ENCODE results near the gene TIMM29.

Gene TIMM29

GRCh38 chr19:10963865-10964264 is 35.3 kb downstream of the TIMM29 start:
- Histone ChIP-seq H4K20me1 (ENCODE audit: control insufficient read depth, insufficient read depth, low read depth, low read length) (no peaks in the 10 kb centered on the region), H3K9me3 (ENCODE audit: control insufficient read depth, insufficient read depth, low read length) (no peaks in the 10 kb centered on the region), H3K27ac (ENCODE audit: low read depth, low read length) (peak overlapping the region; percentile 98), H3K27me3 (ENCODE audit: control insufficient read depth, low read length) (no peaks in the 10 kb centered on the region), H3K36me3 (ENCODE audit: control insufficient read depth, low read length) (peaks cover 53% of the 10 kb centered on the region), H3K4me1 (ENCODE audit: control insufficient read depth, low read length) (peaks cover 67% of the 10 kb centered on the region), H3K79me2 (ENCODE audit: control insufficient read depth, low read length) (peaks cover 92% of the 10 kb centered on the region), H3K4me2 (ENCODE audit: low read length) (peak overlapping the region; percentile 81), H3K4me3 (ENCODE audit: low read length) (peak overlapping the region; percentile 70), H3K9me2 (replicated peaks; ENCODE audit: control insufficient read depth, low read length) (no peaks in the 10 kb centered on the region), H3F3A (ENCODE audit: control insufficient read depth, insufficient read depth) (peaks cover 43% of the 10 kb centered on the region)
- TF ChIP-seq EZH2phosphoT487 (IDR thresholded peaks at IDR 0.05; ENCODE audit: borderline replicate concordance, low read length) = no peak
- TF ChIP-seq, protein P1, sequence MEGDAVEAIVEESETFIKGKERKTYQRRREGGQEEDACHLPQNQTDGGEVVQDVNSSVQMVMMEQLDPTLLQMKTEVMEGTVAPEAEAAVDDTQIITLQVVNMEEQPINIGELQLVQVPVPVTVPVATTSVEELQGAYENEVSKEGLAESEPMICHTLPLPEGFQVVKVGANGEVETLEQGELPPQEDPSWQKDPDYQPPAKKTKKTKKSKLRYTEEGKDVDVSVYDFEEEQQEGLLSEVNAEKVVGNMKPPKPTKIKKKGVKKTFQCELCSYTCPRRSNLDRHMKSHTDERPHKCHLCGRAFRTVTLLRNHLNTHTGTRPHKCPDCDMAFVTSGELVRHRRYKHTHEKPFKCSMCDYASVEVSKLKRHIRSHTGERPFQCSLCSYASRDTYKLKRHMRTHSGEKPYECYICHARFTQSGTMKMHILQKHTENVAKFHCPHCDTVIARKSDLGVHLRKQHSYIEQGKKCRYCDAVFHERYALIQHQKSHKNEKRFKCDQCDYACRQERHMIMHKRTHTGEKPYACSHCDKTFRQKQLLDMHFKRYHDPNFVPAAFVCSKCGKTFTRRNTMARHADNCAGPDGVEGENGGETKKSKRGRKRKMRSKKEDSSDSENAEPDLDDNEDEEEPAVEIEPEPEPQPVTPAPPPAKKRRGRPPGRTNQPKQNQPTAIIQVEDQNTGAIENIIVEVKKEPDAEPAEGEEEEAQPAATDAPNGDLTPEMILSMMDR (IDR thresholded peaks at IDR 0.05; ENCODE audit: low read depth, low read length, poor library complexity, severe bottlenecking) = no peak

- H3K4me2 ChIP-seq (ENCODE audit: low read length) = peak overlapping the region; percentile 81
- no peaks in the 10 kb centered on the region for H3K9me2 ChIP-seq (replicated peaks; ENCODE audit: control insufficient read depth, low read length)
- peaks cover 61% of the 10 kb centered on the region for H3K36me3 ChIP-seq (ENCODE audit: control insufficient read depth, low read length)
- no peaks in the 10 kb centered on the region for H3K9me3 ChIP-seq (ENCODE audit: control insufficient read depth, insufficient read depth, low read length)
- peak overlapping the region; percentile 98 for H3K27ac ChIP-seq (ENCODE audit: low read depth, low read length)
- no peaks in the 10 kb centered on the region for H3K27me3 ChIP-seq (ENCODE audit: control insufficient read depth, low read length)
- H3K79me2 ChIP-seq (ENCODE audit: control insufficient read depth, low read length) = peaks cover 95% of the 10 kb centered on the region
- H3F3A ChIP-seq (ENCODE audit: control insufficient read depth, insufficient read depth) = peaks cover 46% of the 10 kb centered on the region
- H3K4me3 ChIP-seq (ENCODE audit: low read length) = peak overlapping the region; percentile 70
- H4K20me1 ChIP-seq (ENCODE audit: control insufficient read depth, insufficient read depth, low read depth, low read length) = no peaks in the 10 kb centered on the region
- TF ChIP-seq EZH2phosphoT487 (IDR thresholded peaks at IDR 0.05; ENCODE audit: borderline replicate concordance, low read length) = no peak
- TF ChIP-seq, protein P1 (IDR thresholded peaks at IDR 0.05; ENCODE audit: low read depth, low read length, poor library complexity, severe bottlenecking) = peak; percentile 80
- peaks cover 72% of the 10 kb centered on the region for H3K4me1 ChIP-seq (ENCODE audit: control insufficient read depth, low read length)
These were observed 36.3 kb downstream of the TIMM29 start for GRCh38 chr19:10964903-10965302.

DNA sequence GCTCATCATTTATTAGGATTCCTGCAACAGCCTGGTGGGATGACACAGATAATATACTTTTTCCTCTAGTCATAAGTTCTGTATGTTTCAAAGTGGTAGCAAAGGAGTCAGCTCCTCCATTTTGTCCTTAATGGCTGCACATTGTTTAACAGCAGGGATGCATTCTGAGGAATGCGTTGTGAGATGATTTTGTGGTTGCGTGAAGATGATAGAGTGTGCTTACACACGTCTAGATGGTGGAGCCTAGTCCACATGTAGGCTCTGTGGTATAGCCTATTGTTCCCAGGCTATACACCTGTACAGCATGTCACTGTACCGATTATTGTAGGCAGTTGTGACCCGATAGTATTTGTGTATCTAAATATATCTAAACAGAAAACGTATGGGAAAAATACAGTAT is 36.8 kb downstream of the TIMM29 start:
- H3K27me3 ChIP-seq (ENCODE audit: control insufficient read depth, low read length) = no peaks in the 10 kb centered on the region
- H3K4me2 ChIP-seq (ENCODE audit: low read length) = peak overlapping the region; percentile 81
- H3K36me3 ChIP-seq (ENCODE audit: control insufficient read depth, low read length) = peaks cover 66% of the 10 kb centered on the region
- no peaks in the 10 kb centered on the region for H3K9me3 ChIP-seq (ENCODE audit: control insufficient read depth, insufficient read depth, low read length)
- H3K4me1 ChIP-seq (ENCODE audit: control insufficient read depth, low read length) = peaks cover 75% of the 10 kb centered on the region
- TF ChIP-seq EZH2phosphoT487 (IDR thresholded peaks at IDR 0.05; ENCODE audit: borderline replicate concordance, low read length) = no peak
- TF ChIP-seq, protein P1 (IDR thresholded peaks at IDR 0.05; ENCODE audit: low read depth, low read length, poor library complexity, severe bottlenecking) = no peak
- H3K79me2 ChIP-seq (ENCODE audit: control insufficient read depth, low read length) = peaks cover 95% of the 10 kb centered on the region
- peak overlapping the region; percentile 70 for H3K4me3 ChIP-seq (ENCODE audit: low read length)
- H3K9me2 ChIP-seq (replicated peaks; ENCODE audit: control insufficient read depth, low read length) = no peaks in the 10 kb centered on the region
- no peaks in the 10 kb centered on the region for H4K20me1 ChIP-seq (ENCODE audit: control insufficient read depth, insufficient read depth, low read depth, low read length)
- peaks cover 46% of the 10 kb centered on the region for H3F3A ChIP-seq (ENCODE audit: control insufficient read depth, insufficient read depth)
- H3K27ac ChIP-seq (ENCODE audit: low read depth, low read length) = peak overlapping the region; percentile 98
